Endothelial cell of umbilical vein (primary cell): ENCODE results near the gene MID2. TPM values are rescaled to one million over a fixed set of nuclear protein-coding genes. Genes with fewer than 3 reads are reported as not detected.

ENCODE experiments used
- BruUV-seq: library from RNA; stranded (reverse); fragments of 400-500 nt; replicated peaks from 2 replicates; lab custom pipeline; 2021; lab: Mats Ljungman, UMichigan
- CTCF ChIA-PET: fragments of 300-600, 350-600 bp; sonication (Branson Sonifier 250); formaldehyde crosslinking; loops from one replicate; lab custom pipeline; 2021; ENCODE audit warnings: antibody characterized with exemption, inconsistent platforms; lab: Charles Lee
- POLR2A ChIA-PET: fragments of 300-600, 350-600 bp; sonication (Branson Sonifier 250); formaldehyde crosslinking; loops from one replicate; lab custom pipeline; 2021; ENCODE audit warnings: antibody characterized with exemption, inconsistent platforms; lab: Charles Lee
- DNase-seq: peaks from one replicate; pipeline ENCODE4 v3.0.0-alpha.2; 2011; ENCODE audit warnings: low read depth, low spot score
- FAIRE-seq: peaks from 2 replicates; lab custom pipeline; 2011; peaks lifted over from hg19 to GRCh38; lab: Jason Lieb, UNC
- H2AFZ ChIP-seq: 2 replicates; pipeline ENCODE4 v1.6.0; 2012; ENCODE audit warnings: low read depth, low read length, control low read depth, inconsistent platforms
- H3K27ac ChIP-seq: 2 replicates; pipeline ENCODE4 v1.5.1; 2011; ENCODE audit warnings: low read depth, mild to moderate bottlenecking, control low read depth, low read length, moderate library complexity; ENCODE audit not compliant: insufficient read depth
- H3K27me3 ChIP-seq, 2 experiments: 2 replicates each; pipeline versions ENCODE4 v1.6.0 to v1.6.1; 2011; ENCODE audit warnings: low read length in 2 of 2, mixed read lengths in 1 of 2; ENCODE audit not compliant: control insufficient read depth in 2 of 2, insufficient read depth in 2 of 2
- H3K36me3 ChIP-seq, 2 experiments: 2 replicates in 1 of 2; 3 replicates in 1 of 2; pipeline ENCODE4 v1.5.1; 2011; ENCODE audit warnings: low read length in 2 of 2, mild to moderate bottlenecking in 1 of 2, moderate library complexity in 1 of 2; ENCODE audit not compliant: control insufficient read depth in 2 of 2, insufficient read depth in 2 of 2; ENCODE audit errors: extremely low read depth in 1 of 2
- H3K4me1 ChIP-seq: 3 replicates; pipeline ENCODE4 v1.5.1; 2011; ENCODE audit warnings: mild to moderate bottlenecking, low read length; ENCODE audit not compliant: control insufficient read depth, insufficient read depth; ENCODE audit errors: extremely low read depth
- H3K4me2 ChIP-seq: 2 replicates; pipeline ENCODE4 v1.6.1; 2011; ENCODE audit warnings: low read length, control low read depth, mixed read lengths; ENCODE audit not compliant: insufficient read depth
- H3K4me3 ChIP-seq, 3 experiments: fragments of 200-600 bp in 1 of 3; sonication (generic), shearing (Covaris generic) in 1 of 3; replicated peaks in 1 of 3; 2 replicates each; pipeline ENCODE4 v1.5.1; 2011 to 2016; ENCODE audit warnings: control low read depth in 3 of 3, low read length in 3 of 3, mild to moderate bottlenecking in 2 of 3, inconsistent platforms in 1 of 3, low read depth in 1 of 3, moderate library complexity in 1 of 3; ENCODE audit not compliant: insufficient read depth in 1 of 3
- H3K79me2 ChIP-seq: 2 replicates; pipeline ENCODE4 v1.6.0; 2012; ENCODE audit warnings: low read length, inconsistent platforms; ENCODE audit not compliant: control insufficient read depth, insufficient read depth
- H3K9ac ChIP-seq: replicated peaks from 2 replicates; pipeline ENCODE3; 2011; ENCODE audit warnings: low read length, control low read depth; ENCODE audit not compliant: insufficient read depth; ENCODE audit errors: extremely low read depth
- H3K9me1 ChIP-seq: replicated peaks from 3 replicates; pipeline ENCODE4 v1.6.0; 2011; ENCODE audit warnings: mild to moderate bottlenecking, low read length; ENCODE audit not compliant: control insufficient read depth, insufficient read depth; ENCODE audit errors: extremely low read depth
- H3K9me3 ChIP-seq: replicated peaks from 2 replicates; pipeline ENCODE4 v1.5.1; 2012; ENCODE audit warnings: low read length, inconsistent platforms; ENCODE audit not compliant: control insufficient read depth, insufficient read depth
- H4K20me1 ChIP-seq: replicated peaks from 2 replicates; pipeline ENCODE3; 2011; ENCODE audit warnings: mild to moderate bottlenecking, low read length; ENCODE audit not compliant: control insufficient read depth, insufficient read depth; ENCODE audit errors: extremely low read depth
- CTCF ChIP-seq, 2 donors: IDR thresholded peaks; 1 replicate in 1 of 2; 2 replicates in 1 of 2; pipeline ENCODE4 v1.5.1; 2011; ENCODE audit warnings: low read length in 2 of 2, mild to moderate bottlenecking in 2 of 2, moderate library complexity in 2 of 2, control low read depth in 1 of 2, inconsistent platforms in 1 of 2, low read depth in 1 of 2; ENCODE audit not compliant: insufficient read depth in 1 of 2; ENCODE audit errors: extremely low read depth in 1 of 2
- EZH2 ChIP-seq: IDR thresholded peaks from 2 replicates; pipeline ENCODE4 v1.6.1; 2012; ENCODE audit warnings: borderline replicate concordance, low read depth, mild to moderate bottlenecking, moderate library complexity, low read length, inconsistent platforms; ENCODE audit not compliant: severe bottlenecking
- FOS ChIP-seq: IDR thresholded peaks from 2 replicates; pipeline ENCODE4 v1.6.1; 2011; ENCODE audit warnings: mild to moderate bottlenecking, low read length, moderate library complexity, borderline replicate concordance; ENCODE audit not compliant: insufficient read depth
- GATA2 ChIP-seq: IDR thresholded peaks from 2 replicates; pipeline ENCODE4 v1.7.0; 2011; ENCODE audit warnings: low read depth, mild to moderate bottlenecking, moderate library complexity, mixed read lengths, low read length; ENCODE audit not compliant: insufficient read length, insufficient read depth
- JUN ChIP-seq: IDR thresholded peaks from 2 replicates; pipeline ENCODE4 v1.6.1; 2011; ENCODE audit warnings: borderline replicate concordance, low read depth; ENCODE audit not compliant: insufficient read length, insufficient read depth
- MYC ChIP-seq: IDR thresholded peaks from one replicate; pipeline ENCODE4 v1.6.1; 2011; ENCODE audit warnings: mild to moderate bottlenecking, low read depth, low read length
- POLR2A ChIP-seq: IDR thresholded peaks from 2 replicates; pipeline ENCODE4 v1.6.1; 2012; ENCODE audit warnings: low read depth, mild to moderate bottlenecking, control low read depth, low read length
- POLR2AphosphoS5 ChIP-seq: IDR thresholded peaks from 2 replicates; pipeline ENCODE4 v1.6.1; 2012; ENCODE audit warnings: low read depth, mild to moderate bottlenecking, control low read depth, low read length, moderate library complexity; ENCODE audit not compliant: insufficient read depth
- dilution Hi-C: fragments of 300-500 bp; cut with MboI; formaldehyde crosslinking; loops from one replicate; pipeline ENCODE4 v1.15.0; 2019; ENCODE audit warnings: low sequenced_read_pairs; ENCODE audit not compliant: extremely low pct_ligation_motif_present
- intact Hi-C: fragments of 100-400 bp; cut with micrococcal nuclease; formaldehyde crosslinking; loops from one replicate; pipeline ENCODE4 v1.10.0; 2022
- polyA plus RNA-seq, 4 experiments: library from polyadenylated mRNA; depleted of rRNA in 3 of 4; stranded (reverse) in 3 of 4; unstranded in 1 of 4; fragments of >200 nt; gene quantifications; 2 replicates each; pipeline versions ENCODE4 v1.2.1 to v1.2.3, GENCODE V29; 2011 to 2012; ENCODE audit warnings: missing spikeins in 1 of 4
- total RNA-seq: library from RNA; stranded (reverse); gene quantifications from 2 replicates; pipeline ENCODE4 v1.2.3, GENCODE V29; 2021
- TF ChIP-seq, protein P1 (sequence below): IDR thresholded peaks from 2 replicates; pipeline ENCODE4 v1.6.1; 2011; ENCODE audit not compliant: insufficient read depth, insufficient read length

MID2 gene
- total and polyA plus RNA-seq, 2 donors (not counting 3 experiments of a cell fraction or from before 2014, with no cell fraction given), result 16.4 to 25.3 TPM

- Histone ChIP-seq H3K27ac (peak overlapping the region; percentile 76), H3K4me2 (peak overlapping the region; percentile 81), H3K4me3 (peak overlapping the region in 1 of 3 experiments; percentile 11), H2AFZ (no peak overlapping the region), H3K4me1 (peaks cover 56% of the 10 kb centered on the region), H3K9me1 (no peaks in the 10 kb centered on the region), H3K9ac (peak overlapping the region; percentile 37), H3K9me3 (no peaks in the 10 kb centered on the region), H4K20me1 (no peaks in the 10 kb centered on the region), H3K36me3 (no peaks in the 10 kb centered on the region), H3K27me3 (no peaks in the 10 kb centered on the region), H3K79me2 (peaks cover 5% of the 10 kb centered on the region)
- FAIRE-seq, result peak; percentile 84
- intact Hi-C loops, result loop anchor here (2.0 kb wide), 1 partner anchor 23 kb away; no protein-coding TSS in a partner anchor
- no TSS peak for BruUV-seq
- CTCF ChIA-PET, result interaction anchor here (0.9 to 1.7 kb wide), 2 partner anchors 16 to 73 kb away, joined by 3 read pairs; partner anchors contain the start of gene NCBP2L
- POLR2A ChIA-PET, result no interaction called here
- DNase-seq, result peak; percentile 69
- dilution Hi-C loops, result no loop called here
- no peak for TF ChIP-seq FOS
- TF ChIP-seq GATA2, result peak; percentile 84
These were observed 24.2 kb downstream of the MID2 start for GRCh38 chrX:107849747-107850421.

DNA sequence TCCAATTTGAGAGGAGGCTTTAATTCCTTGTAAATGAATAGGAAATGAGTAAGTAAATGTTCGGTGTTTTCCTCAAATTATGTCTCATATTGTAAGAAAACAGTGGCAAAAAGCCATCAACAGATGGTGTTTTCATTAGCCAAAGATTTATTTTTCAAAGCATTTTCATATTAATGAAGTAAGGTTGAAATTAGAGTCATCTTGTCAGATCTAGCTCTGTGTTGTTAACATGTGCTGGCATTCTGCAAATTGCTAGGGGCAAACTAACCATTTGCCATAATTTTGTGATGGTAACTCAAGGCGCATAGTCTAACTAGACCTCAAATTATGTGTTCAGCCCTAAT, 24.7 kb downstream of the MID2 start:
- Histone ChIP-seq H2AFZ (no peak overlapping the region), H3K9ac (peak overlapping the region; percentile 37), H3K79me2 (peaks cover 5% of the 10 kb centered on the region), H3K4me2 (peak overlapping the region; percentile 81), H4K20me1 (no peaks in the 10 kb centered on the region), H3K9me3 (no peaks in the 10 kb centered on the region), H3K36me3 (no peaks in the 10 kb centered on the region), H3K4me3 (no peak overlapping the region), H3K27ac (peak overlapping the region; percentile 76), H3K4me1 (peaks cover 53% of the 10 kb centered on the region), H3K27me3 (no peaks in the 10 kb centered on the region), H3K9me1 (no peaks in the 10 kb centered on the region)
- intact Hi-C loops (loop anchor here (2.0 kb wide), 1 partner anchor 24 kb away; no protein-coding TSS in a partner anchor), dilution Hi-C loops (no loop called here)
- FAIRE-seq (no peak), DNase-seq (peak; percentile 80)
- no TSS peak for BruUV-seq
- POLR2A ChIA-PET, result no interaction called here
- no peak for TF ChIP-seq FOS
- no peak for TF ChIP-seq POLR2AphosphoS5
- no peak for TF ChIP-seq CTCF (IDR thresholded peaks at IDR 0.05; ENCODE audit: extremely low read depth in 1 of 2, insufficient read depth in 1 of 2, low read depth in 1 of 2, low read length in 2 of 2)
- TF ChIP-seq, protein P1, sequence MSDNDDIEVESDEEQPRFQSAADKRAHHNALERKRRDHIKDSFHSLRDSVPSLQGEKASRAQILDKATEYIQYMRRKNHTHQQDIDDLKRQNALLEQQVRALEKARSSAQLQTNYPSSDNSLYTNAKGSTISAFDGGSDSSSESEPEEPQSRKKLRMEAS, result no peak
- TF ChIP-seq MYC, result no peak
- TF ChIP-seq POLR2A, result no peak
- TF ChIP-seq JUN, result no peak
- no peak for TF ChIP-seq GATA2
- no peak for TF ChIP-seq EZH2
- CTCF ChIA-PET, result interaction anchor here (1.7 kb wide), 1 partner anchor 15 kb away, joined by 3 read pairs; no protein-coding TSS in a partner anchor
